ENCODE results near the gene RPS6KA2. TPM values are rescaled to one million over a fixed set of nuclear protein-coding genes. Genes with fewer than 3 reads are reported as not detected.

RPS6KA2 gene
- total RNA-seq, 1 experiment from 2014 or later: 12.3 TPM

DNA sequence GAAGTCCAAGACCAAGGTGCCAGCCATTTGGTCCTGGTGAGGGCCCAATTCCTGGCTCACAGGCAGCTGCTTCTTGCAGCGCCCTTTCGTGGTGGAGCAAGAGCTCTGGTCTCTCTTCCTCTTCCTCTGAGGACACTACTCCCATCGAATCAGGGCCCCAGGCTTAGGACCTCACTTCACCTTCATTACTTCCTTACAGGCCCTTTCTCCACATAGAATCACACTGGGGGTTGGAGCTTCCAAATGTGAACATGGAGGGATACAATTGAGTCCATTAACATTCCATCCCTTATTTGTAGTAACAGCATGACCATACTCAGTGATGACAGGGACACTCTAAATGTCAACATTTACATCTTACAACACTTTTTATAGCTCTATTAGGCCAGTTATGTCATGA is 42.9 kb downstream of the RPS6KA2 start:
- no CpG with 5 or more reads among the region's 3 CpGs for WGBS (ENCODE audit: extremely low coverage, insufficient read length, low lambda C conversion rate)
- no peaks in the 10 kb centered on the region for H3K9me3 Mint-ChIP-seq
- Histone ChIP-seq H4K5ac (ENCODE audit: insufficient read length, low read depth, low read length) (no peak overlapping the region), H4K91ac (ENCODE audit: insufficient read length, low read depth, low read length) (no peak overlapping the region), H2BK12ac (ENCODE audit: insufficient read length, low read depth, low read length) (no peak overlapping the region), H2BK20ac (ENCODE audit: low read depth, low read length, poor library complexity, severe bottlenecking) (no peak overlapping the region), H2BK5ac (ENCODE audit: insufficient read length, low read length) (no peak overlapping the region), H4K8ac (replicated peaks; ENCODE audit: insufficient read length, low read depth, low read length) (no peak overlapping the region), H3K4ac (ENCODE audit: low read depth, low read length) (no peak overlapping the region), H3K4me2 (ENCODE audit: insufficient read depth, insufficient read length, low read length) (no peak overlapping the region), H3K79me2 (ENCODE audit: insufficient read depth, low read length) (no peaks in the 10 kb centered on the region), H3K23me2 (ENCODE audit: insufficient read length, low read depth, low read length, poor library complexity, severe bottlenecking) (no peaks in the 10 kb centered on the region), H3T11ph (ENCODE audit: low read length) (no peak overlapping the region), H2BK120ac (ENCODE audit: low read depth, low read length, poor library complexity, severe bottlenecking) (no peak overlapping the region), H2BK15ac (ENCODE audit: low read depth, low read length) (no peak overlapping the region), H4K20me1 (ENCODE audit: control insufficient read depth, insufficient read depth, insufficient read length) (no peaks in the 10 kb centered on the region), H2AK5ac (ENCODE audit: insufficient read length, low read length) (no peak overlapping the region), H3K9ac (ENCODE audit: extremely low read depth, insufficient read length, low read length) (no peak overlapping the region), H3K18ac (ENCODE audit: insufficient read length, low read depth, low read length) (no peak overlapping the region), H3K14ac (ENCODE audit: insufficient read depth, low read length) (no peak overlapping the region), H3K79me1 (ENCODE audit: insufficient read depth, low read depth, low read length, poor library complexity, severe bottlenecking) (peaks cover 2% of the 10 kb centered on the region), H3K9me3 (ENCODE audit: control insufficient read depth, low read depth, low read length) (no peaks in the 10 kb centered on the region), H3K27me3 (ENCODE audit: insufficient read depth, low read length) (no peaks in the 10 kb centered on the region), H3K27ac (ENCODE audit: insufficient read length, low read depth, low read length) (no peak overlapping the region), H3K4me1 (ENCODE audit: insufficient read depth, low read length) (peaks cover 3% of the 10 kb centered on the region; the same call in 1 of the 2 replicates), H2AFZ (ENCODE audit: low read length) (no peak overlapping the region), H3K56ac (ENCODE audit: insufficient read length, low read depth, low read length) (no peak overlapping the region), H3K23ac (ENCODE audit: insufficient read length, low read depth, low read length) (no peak overlapping the region)
- H3K27me3 Mint-ChIP-seq (ENCODE audit: low read depth): no peaks in the 10 kb centered on the region
- no peak for TF ChIP-seq CTCF (conservative IDR thresholded peaks at IDR 0.05)
- no peaks in the 10 kb centered on the region for H3K36me3 Mint-ChIP-seq (ENCODE audit: insufficient read depth in 1 of 3, low read depth in 3 of 3)
- H3K4me1 Mint-ChIP-seq: peaks cover 20 to 22% of the 10 kb centered on the region in 2 experiments
- H3K4me3 Mint-ChIP-seq: no peak overlapping the region; a peak in 1 of 5 replicates
- H3K27ac Mint-ChIP-seq: no peak overlapping the region
- DNase-seq: no peak
